Measurements from ENCODE around the gene STK32C. TPM values are rescaled to one million over a fixed set of nuclear protein-coding genes. Genes with fewer than 3 reads are reported as not detected.

The STK32C gene
- total RNA-seq, 1 donor from 2014 or later, result 12.9 TPM

DNA sequence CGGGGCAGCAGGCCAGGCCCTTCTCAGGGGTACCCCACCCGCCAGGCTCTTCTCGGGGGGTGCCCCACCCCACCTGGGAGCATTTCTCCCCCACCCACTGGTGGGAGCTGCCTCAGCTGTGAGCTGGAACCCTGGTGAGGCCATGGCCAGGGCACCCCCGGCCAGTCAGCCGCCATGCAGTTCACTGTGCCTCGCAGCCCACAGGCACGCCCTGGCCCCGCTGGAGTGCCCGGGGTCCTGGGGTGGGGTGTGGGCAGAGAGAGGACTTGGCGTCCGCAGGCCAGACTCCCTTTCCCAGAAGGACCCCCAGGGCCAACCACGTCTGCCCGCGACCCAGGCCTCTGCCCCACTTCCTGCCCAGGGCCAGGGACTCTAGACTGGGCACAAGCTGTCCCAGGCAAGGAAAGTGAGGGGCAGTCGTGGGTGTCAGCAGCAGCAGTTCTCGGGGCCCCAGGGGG lies 107.9 kb downstream of the STK32C start:
- TF ChIP-seq, protein P1, sequence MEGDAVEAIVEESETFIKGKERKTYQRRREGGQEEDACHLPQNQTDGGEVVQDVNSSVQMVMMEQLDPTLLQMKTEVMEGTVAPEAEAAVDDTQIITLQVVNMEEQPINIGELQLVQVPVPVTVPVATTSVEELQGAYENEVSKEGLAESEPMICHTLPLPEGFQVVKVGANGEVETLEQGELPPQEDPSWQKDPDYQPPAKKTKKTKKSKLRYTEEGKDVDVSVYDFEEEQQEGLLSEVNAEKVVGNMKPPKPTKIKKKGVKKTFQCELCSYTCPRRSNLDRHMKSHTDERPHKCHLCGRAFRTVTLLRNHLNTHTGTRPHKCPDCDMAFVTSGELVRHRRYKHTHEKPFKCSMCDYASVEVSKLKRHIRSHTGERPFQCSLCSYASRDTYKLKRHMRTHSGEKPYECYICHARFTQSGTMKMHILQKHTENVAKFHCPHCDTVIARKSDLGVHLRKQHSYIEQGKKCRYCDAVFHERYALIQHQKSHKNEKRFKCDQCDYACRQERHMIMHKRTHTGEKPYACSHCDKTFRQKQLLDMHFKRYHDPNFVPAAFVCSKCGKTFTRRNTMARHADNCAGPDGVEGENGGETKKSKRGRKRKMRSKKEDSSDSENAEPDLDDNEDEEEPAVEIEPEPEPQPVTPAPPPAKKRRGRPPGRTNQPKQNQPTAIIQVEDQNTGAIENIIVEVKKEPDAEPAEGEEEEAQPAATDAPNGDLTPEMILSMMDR (conservative IDR thresholded peaks at IDR 0.05), result no peak
- Mint-ChIP-seq H3K4me1 (ENCODE audit: unreplicated experiment) (no peaks in the 10 kb centered on the region), H3K4me3 (no peak overlapping the region), H3K27me3 (no peaks in the 10 kb centered on the region), H3K9me3 (no peaks in the 10 kb centered on the region), H3K36me3 (no peaks in the 10 kb centered on the region), H3K27ac (no peak overlapping the region)
- no peak for DNase-seq (ENCODE audit: extremely low spot score, unreplicated experiment)

DNA sequence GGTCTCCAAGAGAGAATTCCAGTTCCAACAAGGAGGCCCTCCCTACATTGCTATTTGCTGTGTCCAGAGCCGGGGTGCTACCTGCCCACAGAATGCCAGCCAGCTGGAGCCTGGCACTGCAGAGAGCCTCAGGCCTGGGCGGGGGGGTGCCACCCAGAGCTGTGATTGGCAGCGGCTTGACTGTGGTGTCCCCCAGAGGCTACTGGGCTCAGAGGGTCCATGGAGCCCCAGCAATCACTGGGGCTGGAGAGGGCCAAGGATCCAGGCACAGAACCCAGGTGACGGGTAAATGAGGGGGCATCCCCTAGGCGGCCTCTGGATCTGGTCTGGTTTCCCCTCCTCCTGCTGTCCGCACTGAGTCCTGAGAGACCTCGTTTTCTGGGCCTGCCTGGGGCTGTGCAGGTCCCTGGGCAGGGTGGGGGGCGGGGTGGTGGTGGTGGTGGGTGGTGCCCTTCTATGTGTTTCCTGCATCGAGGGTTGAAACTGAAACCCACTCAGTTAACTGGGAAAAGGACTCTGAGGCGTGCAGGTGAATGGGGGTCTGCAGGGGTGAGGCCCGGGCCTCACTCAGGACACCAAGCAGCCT lies 108.4 kb downstream of the STK32C start:
- Mint-ChIP-seq H3K4me1 (ENCODE audit: unreplicated experiment) (no peaks in the 10 kb centered on the region), H3K27ac (no peak overlapping the region), H3K4me3 (no peak overlapping the region), H3K9me3 (no peaks in the 10 kb centered on the region), H3K27me3 (no peaks in the 10 kb centered on the region), H3K36me3 (no peaks in the 10 kb centered on the region)
- TF ChIP-seq, protein P1 (conservative IDR thresholded peaks at IDR 0.05), result no peak
- DNase-seq (ENCODE audit: extremely low spot score, unreplicated experiment), result no peak

DNA sequence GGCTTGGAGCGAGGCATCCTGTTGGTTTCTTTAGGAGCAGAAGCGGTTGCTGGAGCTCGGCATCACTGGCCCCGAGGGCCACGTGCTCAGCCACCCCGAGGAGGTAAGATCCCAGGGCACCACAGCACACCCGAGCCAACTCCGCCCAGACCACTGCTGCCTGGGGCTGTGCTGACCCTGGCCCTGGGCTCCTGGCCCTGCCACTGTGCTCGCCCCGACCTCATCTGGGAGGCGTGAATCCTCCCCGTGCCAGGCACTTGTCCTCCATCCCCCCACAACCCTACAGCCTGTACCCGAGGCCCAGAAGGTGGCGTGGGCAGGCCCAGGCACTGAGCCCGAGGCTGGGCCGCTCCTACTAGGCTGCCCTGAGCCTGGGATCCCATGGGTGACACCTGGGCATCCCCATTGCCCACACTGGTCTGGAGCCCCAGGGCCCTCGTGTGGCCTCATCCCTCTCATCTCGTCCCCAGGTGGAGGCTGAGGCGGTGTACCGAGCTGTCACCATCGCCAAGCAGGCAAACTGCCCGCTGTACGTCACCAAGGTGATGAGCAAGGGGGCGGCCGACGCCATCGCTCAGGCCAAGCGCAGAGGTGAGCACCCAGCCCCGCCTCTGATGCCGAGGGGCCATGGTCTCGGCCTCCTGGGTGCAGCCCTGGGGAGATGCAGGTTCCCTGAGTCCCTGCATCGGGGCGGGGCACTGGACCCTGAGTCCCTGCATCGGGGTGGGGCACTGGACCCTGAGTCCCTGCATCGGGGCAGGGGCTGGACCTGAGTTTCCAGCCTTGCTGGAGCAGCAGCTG lies 109.2 kb downstream of the STK32C start:
- no peak overlapping the region for H3K4me3 Mint-ChIP-seq
- DNase-seq (ENCODE audit: extremely low spot score, unreplicated experiment), result no peak
- TF ChIP-seq, protein P1 (conservative IDR thresholded peaks at IDR 0.05), result no peak
- H3K4me1 Mint-ChIP-seq (ENCODE audit: unreplicated experiment), result no peaks in the 10 kb centered on the region
- H3K36me3 Mint-ChIP-seq, result no peaks in the 10 kb centered on the region
- H3K9me3 Mint-ChIP-seq, result no peaks in the 10 kb centered on the region
- no peaks in the 10 kb centered on the region for H3K27me3 Mint-ChIP-seq
- no peak overlapping the region for H3K27ac Mint-ChIP-seq

DNA sequence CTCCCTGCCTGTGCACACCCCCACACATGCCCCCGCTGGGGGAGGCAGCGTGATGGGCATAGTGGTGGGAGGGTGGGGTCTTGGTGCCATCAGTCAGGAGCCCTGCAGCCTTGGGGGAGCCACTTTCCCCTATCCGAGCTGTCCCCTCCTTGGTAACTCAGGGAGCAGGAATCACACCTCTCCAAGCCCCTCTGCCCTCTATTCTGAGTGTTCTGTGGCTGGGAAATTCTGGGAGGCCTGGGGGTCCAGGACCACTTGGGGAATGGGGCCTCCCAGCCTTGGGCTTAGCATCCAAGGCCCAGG lies 109.7 kb downstream of the STK32C start:
- no peaks in the 10 kb centered on the region for H3K9me3 Mint-ChIP-seq
- no peak overlapping the region for H3K27ac Mint-ChIP-seq
- no peaks in the 10 kb centered on the region for H3K4me1 Mint-ChIP-seq (ENCODE audit: unreplicated experiment)
- H3K27me3 Mint-ChIP-seq, result no peaks in the 10 kb centered on the region
- DNase-seq (ENCODE audit: extremely low spot score, unreplicated experiment), result no peak
- H3K36me3 Mint-ChIP-seq, result no peaks in the 10 kb centered on the region
- TF ChIP-seq, protein P1 (conservative IDR thresholded peaks at IDR 0.05), result no peak
- H3K4me3 Mint-ChIP-seq, result no peak overlapping the region

DNA sequence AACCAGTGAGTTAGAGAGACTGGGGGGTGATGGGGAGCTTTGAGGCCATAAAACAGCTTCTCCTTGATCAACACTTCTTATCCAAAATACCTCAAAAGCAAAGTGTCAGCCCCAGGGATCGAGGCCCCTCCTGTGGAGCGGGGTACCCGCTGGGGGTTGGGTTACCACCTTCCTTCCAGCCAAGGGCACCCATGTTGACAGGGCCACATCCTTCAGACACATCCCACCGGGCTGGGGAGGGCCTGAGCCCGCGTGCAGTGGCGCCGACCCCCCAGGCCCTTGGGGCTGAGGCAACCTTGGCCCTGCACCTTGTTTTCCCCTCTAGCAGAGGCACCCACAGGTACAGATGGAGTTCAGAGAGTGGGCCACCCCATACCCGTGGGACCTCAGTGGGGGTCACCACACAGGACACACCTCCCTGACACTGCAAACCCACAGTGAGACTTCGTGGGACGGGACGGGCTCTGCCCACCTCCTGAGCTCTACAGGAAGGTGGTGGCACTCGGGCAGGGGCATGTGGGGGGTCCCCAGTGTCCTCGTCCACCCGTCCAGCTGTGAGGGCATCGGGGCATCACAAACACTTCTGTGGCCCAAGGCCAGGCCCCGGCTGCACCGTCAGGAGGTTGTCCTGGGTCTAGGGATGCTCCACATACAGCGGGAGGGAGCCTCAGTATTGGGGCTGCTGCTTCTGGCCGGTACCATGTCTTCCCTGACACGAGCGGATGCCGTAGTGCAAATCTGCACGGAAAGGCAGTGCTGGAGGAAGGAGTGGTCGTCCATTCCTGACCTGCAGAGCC lies 110.3 kb downstream of the STK32C start:
- no peak for DNase-seq (ENCODE audit: extremely low spot score, unreplicated experiment)
- Mint-ChIP-seq H3K9me3 (no peaks in the 10 kb centered on the region), H3K27me3 (no peaks in the 10 kb centered on the region), H3K4me3 (no peak overlapping the region), H3K4me1 (ENCODE audit: unreplicated experiment) (no peaks in the 10 kb centered on the region), H3K36me3 (no peaks in the 10 kb centered on the region), H3K27ac (no peak overlapping the region)
- TF ChIP-seq, protein P1 (conservative IDR thresholded peaks at IDR 0.05), result no peak
